HepG2 (cell line): ENCODE results near the gene ACE. TPM values are rescaled to one million over a fixed set of nuclear protein-coding genes. Genes with fewer than 3 reads are reported as not detected.

Source experiments
- FOXA3 ChIP-seq: IDR thresholded peaks from 2 replicates; pipeline ENCODE4 v1.6.1; 2016; ENCODE audit warnings: missing genetic modification reagents, missing compliant biosample characterization
- LCORL ChIP-seq, 2 experiments: fragments of 450-650 bp in 1 of 2; sonication (generic) in 1 of 2; formaldehyde crosslinking in 1 of 2; IDR thresholded peaks; 2 replicates each; pipeline versions ENCODE4 v1.5.0 to v1.6.1; 2017 to 2020; ENCODE audit warnings: antibody characterized with exemption in 1 of 2, missing genetic modification reagents in 1 of 2
- MAZ ChIP-seq, 2 experiments: sonication (generic) in 1 of 2; formaldehyde crosslinking in 1 of 2; IDR thresholded peaks; 2 replicates each; pipeline versions ENCODE4 v1.5.0 to v1.6.1; 2012 to 2020; ENCODE audit warnings: low read depth in 2 of 2, mild to moderate bottlenecking in 2 of 2, borderline replicate concordance in 1 of 2, improper control_type of control experiment in 1 of 2, low read length in 1 of 2, missing genetic modification reagents in 1 of 2, moderate library complexity in 1 of 2
- MED8 ChIP-seq: sonication (generic); formaldehyde crosslinking; IDR thresholded peaks from 2 replicates; pipeline ENCODE4 v1.8.1; 2023; ENCODE audit warnings: mild to moderate bottlenecking, missing genetic modification reagents; ENCODE audit not compliant: insufficient replicate concordance
- RBM22 ChIP-seq: fragments of 200-400 bp; formaldehyde crosslinking; optimal IDR thresholded peaks from 2 replicates; pipeline ENCODE3; 2017; ENCODE audit warnings: mild to moderate bottlenecking, low read length, moderate library complexity
- RFX3 ChIP-seq: IDR thresholded peaks from 2 replicates; pipeline ENCODE4 v1.6.1; 2016; ENCODE audit warnings: missing biosample characterization, missing genetic modification reagents
- ZFP62 ChIP-seq: sonication (generic); formaldehyde crosslinking; IDR thresholded peaks from 2 replicates; pipeline ENCODE4 v1.4.0; 2020; ENCODE audit warnings: missing genetic modification reagents
- ZFP82 ChIP-seq: sonication (generic); formaldehyde crosslinking; IDR thresholded peaks from 2 replicates; pipeline ENCODE4 v1.5.1; 2020; ENCODE audit warnings: mild to moderate bottlenecking, missing genetic modification reagents, borderline replicate concordance
- ZFY ChIP-seq: sonication (generic); formaldehyde crosslinking; IDR thresholded peaks from 2 replicates; pipeline ENCODE4 v1.4.0; 2020; ENCODE audit warnings: missing genetic modification reagents
- ZMYM4 ChIP-seq: sonication (generic); formaldehyde crosslinking; IDR thresholded peaks from 2 replicates; pipeline ENCODE4 v1.8.1; 2023; ENCODE audit warnings: mild to moderate bottlenecking, missing genetic modification reagents
- ZNF225 ChIP-seq: sonication (generic); formaldehyde crosslinking; IDR thresholded peaks from 2 replicates; pipeline ENCODE4 v1.4.0; 2020; ENCODE audit warnings: mild to moderate bottlenecking, missing genetic modification reagents
- ZNF33B ChIP-seq: sonication (generic); formaldehyde crosslinking; IDR thresholded peaks from 2 replicates; pipeline ENCODE4 v1.5.1; 2020; ENCODE audit warnings: mild to moderate bottlenecking, missing genetic modification reagents
- ZNF678 ChIP-seq: sonication (generic); formaldehyde crosslinking; IDR thresholded peaks from 2 replicates; pipeline ENCODE4 v1.4.0; 2020; ENCODE audit warnings: mild to moderate bottlenecking, missing genetic modification reagents
- ZNF761 ChIP-seq: sonication (generic); formaldehyde crosslinking; conservative IDR thresholded peaks from 2 replicates; pipeline ENCODE4 v1.4.0; 2020; ENCODE audit warnings: mild to moderate bottlenecking, missing genetic modification reagents
- ZNF788 ChIP-seq: sonication (generic); formaldehyde crosslinking; IDR thresholded peaks from 2 replicates; pipeline ENCODE4 v1.5.0; 2020; ENCODE audit warnings: mild to moderate bottlenecking, missing genetic modification reagents, borderline replicate concordance
- polyA plus RNA-seq, 8 experiments: library from polyadenylated mRNA; depleted of rRNA in 3 of 8; stranded (reverse) in 7 of 8; unstranded in 1 of 8; fragments of >200 nt; fragmentation: Illumina TruSeq in 4 of 8; extraction: Trizol in 4 of 8; gene quantifications; 2 replicates each; pipeline versions ENCODE4 v1.2.1 to v1.2.3, GENCODE V29; 2011 to 2016; ENCODE audit warnings: low read depth in 4 of 8, missing spikeins in 1 of 8, mixed read lengths in 1 of 8; ENCODE audit not compliant: insufficient read depth in 1 of 8
- total RNA-seq, 5 experiments: library from RNA; depleted of rRNA; stranded (reverse); fragments of >200 nt; fragmentation: Illumina TruSeq; extraction: Trizol; gene quantifications; 2 replicates each; pipeline ENCODE4 v1.2.3, GENCODE V29; 2016; ENCODE audit warnings: low read depth in 1 of 5
- TF ChIP-seq, protein P1 (sequence below): sonication (generic); formaldehyde crosslinking; IDR thresholded peaks from 2 replicates; pipeline ENCODE4 v1.4.0; 2020; ENCODE audit warnings: mild to moderate bottlenecking, missing genetic modification reagents, borderline replicate concordance
- TF ChIP-seq, protein P2 (sequence below): sonication (generic); formaldehyde crosslinking; IDR thresholded peaks from 2 replicates; pipeline ENCODE4 v1.4.0; 2020; ENCODE audit warnings: missing genetic modification reagents, low read depth, mild to moderate bottlenecking, borderline replicate concordance
- TF ChIP-seq, protein P3 (sequence below): sonication (generic); formaldehyde crosslinking; IDR thresholded peaks from 2 replicates; pipeline ENCODE4 v1.8.1; 2023; ENCODE audit warnings: mild to moderate bottlenecking, missing genetic modification reagents
- TF ChIP-seq, protein P4 (sequence below): IDR thresholded peaks from 2 replicates; pipeline ENCODE4 v1.6.1; 2016; ENCODE audit warnings: missing compliant biosample characterization, missing genetic modification reagents, borderline replicate concordance

Gene ACE
- total and polyA plus RNA-seq, 2 of the 13 experiments (the other 11 are each of a cell fraction or from before 2014, with no cell fraction given): 0.08 to 0.13 TPM

DNA sequence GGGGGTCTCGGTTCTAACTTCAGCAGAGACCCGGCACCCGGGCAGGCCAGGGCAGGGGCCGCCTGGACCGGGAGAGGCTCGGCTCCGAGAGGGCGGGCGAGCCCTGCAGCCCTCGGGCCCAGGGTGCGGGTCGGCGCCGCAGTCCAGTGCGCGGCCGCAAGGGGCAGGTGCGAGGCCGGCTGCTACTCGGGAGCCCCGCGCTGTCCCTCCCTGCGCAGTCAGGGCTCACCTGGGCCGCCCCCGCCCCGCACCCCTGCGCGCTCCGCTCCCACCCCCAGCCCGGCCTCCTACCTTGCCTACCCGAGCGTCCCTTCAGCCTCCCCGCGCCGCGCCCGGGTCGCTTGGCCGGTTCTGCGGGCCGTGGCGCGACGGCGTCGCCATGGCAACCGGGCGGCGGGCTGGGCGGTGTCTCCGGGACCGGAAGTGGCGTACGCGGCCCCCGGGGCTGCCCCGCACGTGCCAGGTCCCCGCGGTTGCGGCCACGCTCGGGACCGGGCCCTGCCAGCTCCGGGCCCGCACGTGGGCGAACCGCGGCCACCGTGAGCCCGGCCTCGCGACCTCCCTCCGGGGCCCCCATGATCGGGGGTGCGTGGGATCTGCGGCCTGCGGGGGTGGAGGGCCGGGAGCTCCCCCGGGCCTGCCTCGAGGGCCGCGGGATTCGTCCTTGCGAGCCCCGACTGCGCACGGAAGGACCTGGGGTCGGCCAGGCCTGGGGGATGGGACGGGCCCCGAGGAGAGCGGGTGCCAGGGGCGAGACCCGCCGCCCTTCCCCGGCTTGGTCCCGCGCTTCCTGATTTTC is 30.7 kb upstream of the ACE start, which contains the start of gene CYB561 (continued):
- TF ChIP-seq, protein P1, sequence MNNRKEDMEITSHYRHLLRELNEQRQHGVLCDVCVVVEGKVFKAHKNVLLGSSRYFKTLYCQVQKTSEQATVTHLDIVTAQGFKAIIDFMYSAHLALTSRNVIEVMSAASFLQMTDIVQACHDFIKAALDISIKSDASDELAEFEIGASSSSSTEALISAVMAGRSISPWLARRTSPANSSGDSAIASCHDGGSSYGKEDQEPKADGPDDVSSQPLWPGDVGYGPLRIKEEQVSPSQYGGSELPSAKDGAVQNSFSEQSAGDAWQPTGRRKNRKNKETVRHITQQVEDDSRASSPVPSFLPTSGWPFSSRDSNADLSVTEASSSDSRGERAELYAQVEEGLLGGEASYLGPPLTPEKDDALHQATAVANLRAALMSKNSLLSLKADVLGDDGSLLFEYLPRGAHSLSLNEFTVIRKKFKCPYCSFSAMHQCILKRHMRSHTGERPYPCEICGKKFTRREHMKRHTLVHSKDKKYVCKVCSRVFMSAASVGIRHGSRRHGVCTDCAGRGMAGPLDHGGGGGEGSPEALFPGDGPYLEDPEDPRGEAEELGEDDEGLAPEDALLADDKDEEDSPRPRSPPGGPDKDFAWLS (CRISPR knock-in tag): peak; percentile 8; the same call in 1 of the 2 replicates
- TF ChIP-seq ZFP82 (0 out of 2 replicates have a peak, but pooled peaks have one; percentile 8), RFX3 (CRISPR knock-in tag) (peak; percentile 53; the same call in 1 of the 2 replicates), ZNF33B (0 out of 2 replicates have a peak, but pooled peaks have one; percentile 0), ZNF225 (peak; percentile 90; the same call in 1 of the 2 replicates), ZNF788 (0 out of 2 replicates have a peak, but pooled peaks have one; percentile 9), ZMYM4 (CRISPR knock-in tag) (0 out of 2 replicates have a peak, but pooled peaks have one; percentile 42), FOXA3 (CRISPR knock-in tag) (0 out of 2 replicates have a peak, but pooled peaks have one; percentile 10), ZFY (CRISPR knock-in tag) (peak; percentile 64), ZNF678 (peak; percentile 91), ZFP62 (CRISPR knock-in tag) (no peak), MAZ (IDR thresholded peaks at IDR 0.05; ENCODE audit: borderline replicate concordance, low read depth, low read length) (no peak), MAZ (CRISPR knock-in tag; IDR thresholded peaks at IDR 0.05; ENCODE audit: low read depth) (peak; percentile 77; the same call in 1 of the 2 replicates), MED8 (CRISPR knock-in tag) (peak; percentile 46), ZNF761 (CRISPR knock-in tag) (0 out of 2 replicates have a peak, but pooled peaks have one; percentile 24), LCORL (IDR thresholded peaks at IDR 0.05) (no peak), LCORL (CRISPR knock-in tag; IDR thresholded peaks at IDR 0.05) (0 out of 2 replicates have a peak, but pooled peaks have one; percentile 31), RBM22 (no peak)
- TF ChIP-seq, protein P2, sequence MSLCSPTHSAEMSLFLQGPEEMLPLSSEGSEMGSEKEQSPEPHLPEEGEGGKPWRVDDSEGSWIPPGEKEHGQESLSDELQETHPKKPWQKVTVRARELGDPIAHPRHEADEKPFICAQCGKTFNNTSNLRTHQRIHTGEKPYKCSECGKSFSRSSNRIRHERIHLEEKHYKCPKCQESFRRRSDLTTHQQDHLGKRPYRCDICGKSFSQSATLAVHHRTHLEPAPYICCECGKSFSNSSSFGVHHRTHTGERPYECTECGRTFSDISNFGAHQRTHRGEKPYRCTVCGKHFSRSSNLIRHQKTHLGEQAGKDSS (CRISPR knock-in tag): peak; percentile 78; the same call in 1 of the 2 replicates
- TF ChIP-seq, protein P3, sequence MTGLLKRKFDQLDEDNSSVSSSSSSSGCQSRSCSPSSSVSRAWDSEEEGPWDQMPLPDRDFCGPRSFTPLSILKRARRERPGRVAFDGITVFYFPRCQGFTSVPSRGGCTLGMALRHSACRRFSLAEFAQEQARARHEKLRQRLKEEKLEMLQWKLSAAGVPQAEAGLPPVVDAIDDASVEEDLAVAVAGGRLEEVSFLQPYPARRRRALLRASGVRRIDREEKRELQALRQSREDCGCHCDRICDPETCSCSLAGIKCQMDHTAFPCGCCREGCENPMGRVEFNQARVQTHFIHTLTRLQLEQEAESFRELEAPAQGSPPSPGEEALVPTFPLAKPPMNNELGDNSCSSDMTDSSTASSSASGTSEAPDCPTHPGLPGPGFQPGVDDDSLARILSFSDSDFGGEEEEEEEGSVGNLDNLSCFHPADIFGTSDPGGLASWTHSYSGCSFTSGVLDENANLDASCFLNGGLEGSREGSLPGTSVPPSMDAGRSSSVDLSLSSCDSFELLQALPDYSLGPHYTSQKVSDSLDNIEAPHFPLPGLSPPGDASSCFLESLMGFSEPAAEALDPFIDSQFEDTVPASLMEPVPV (CRISPR knock-in tag): peak; percentile 74; the same call in 1 of the 2 replicates
- TF ChIP-seq, protein P4, sequence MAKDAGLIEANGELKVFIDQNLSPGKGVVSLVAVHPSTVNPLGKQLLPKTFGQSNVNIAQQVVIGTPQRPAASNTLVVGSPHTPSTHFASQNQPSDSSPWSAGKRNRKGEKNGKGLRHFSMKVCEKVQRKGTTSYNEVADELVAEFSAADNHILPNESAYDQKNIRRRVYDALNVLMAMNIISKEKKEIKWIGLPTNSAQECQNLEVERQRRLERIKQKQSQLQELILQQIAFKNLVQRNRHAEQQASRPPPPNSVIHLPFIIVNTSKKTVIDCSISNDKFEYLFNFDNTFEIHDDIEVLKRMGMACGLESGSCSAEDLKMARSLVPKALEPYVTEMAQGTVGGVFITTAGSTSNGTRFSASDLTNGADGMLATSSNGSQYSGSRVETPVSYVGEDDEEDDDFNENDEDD (CRISPR knock-in tag): peak; percentile 82; the same call in 1 of the 2 replicates
